ENCODE measurements around the gene SLC22A23. TPM values are rescaled to one million over a fixed set of nuclear protein-coding genes. Genes with fewer than 3 reads are reported as not detected.

Gene SLC22A23
- total RNA-seq, 1 experiment from 2014 or later, result 38.2 TPM

DNA sequence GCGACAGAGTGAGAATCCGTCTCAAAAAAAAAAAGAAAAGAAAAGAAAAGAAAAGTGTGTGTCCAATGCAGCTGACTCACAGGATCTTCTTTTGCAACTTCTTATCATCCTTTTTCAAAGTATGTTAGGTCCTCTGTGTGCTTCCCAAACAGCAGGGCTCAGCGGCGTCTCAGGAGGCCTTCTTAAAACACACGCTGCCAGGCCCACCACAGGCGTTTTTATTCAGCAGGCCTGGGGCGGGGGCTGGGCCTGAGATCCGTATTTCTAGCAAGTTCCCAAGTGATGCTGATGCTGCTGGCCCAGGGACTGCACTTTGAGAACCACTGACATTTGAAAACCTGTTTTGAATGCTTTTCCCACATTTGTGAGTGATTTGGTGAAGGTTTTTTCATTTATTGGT is 141.0 kb downstream of the SLC22A23 start (continued):
- TF ChIP-seq, protein P1, sequence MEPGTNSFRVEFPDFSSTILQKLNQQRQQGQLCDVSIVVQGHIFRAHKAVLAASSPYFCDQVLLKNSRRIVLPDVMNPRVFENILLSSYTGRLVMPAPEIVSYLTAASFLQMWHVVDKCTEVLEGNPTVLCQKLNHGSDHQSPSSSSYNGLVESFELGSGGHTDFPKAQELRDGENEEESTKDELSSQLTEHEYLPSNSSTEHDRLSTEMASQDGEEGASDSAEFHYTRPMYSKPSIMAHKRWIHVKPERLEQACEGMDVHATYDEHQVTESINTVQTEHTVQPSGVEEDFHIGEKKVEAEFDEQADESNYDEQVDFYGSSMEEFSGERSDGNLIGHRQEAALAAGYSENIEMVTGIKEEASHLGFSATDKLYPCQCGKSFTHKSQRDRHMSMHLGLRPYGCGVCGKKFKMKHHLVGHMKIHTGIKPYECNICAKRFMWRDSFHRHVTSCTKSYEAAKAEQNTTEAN (CRISPR knock-in tag; IDR thresholded peaks at IDR 0.05), result no peak
- TF ChIP-seq, protein P2, sequence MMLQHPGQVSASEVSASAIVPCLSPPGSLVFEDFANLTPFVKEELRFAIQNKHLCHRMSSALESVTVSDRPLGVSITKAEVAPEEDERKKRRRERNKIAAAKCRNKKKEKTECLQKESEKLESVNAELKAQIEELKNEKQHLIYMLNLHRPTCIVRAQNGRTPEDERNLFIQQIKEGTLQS (CRISPR knock-in tag; conservative IDR thresholded peaks at IDR 0.05), result no peak
- TF ChIP-seq, protein P3, sequence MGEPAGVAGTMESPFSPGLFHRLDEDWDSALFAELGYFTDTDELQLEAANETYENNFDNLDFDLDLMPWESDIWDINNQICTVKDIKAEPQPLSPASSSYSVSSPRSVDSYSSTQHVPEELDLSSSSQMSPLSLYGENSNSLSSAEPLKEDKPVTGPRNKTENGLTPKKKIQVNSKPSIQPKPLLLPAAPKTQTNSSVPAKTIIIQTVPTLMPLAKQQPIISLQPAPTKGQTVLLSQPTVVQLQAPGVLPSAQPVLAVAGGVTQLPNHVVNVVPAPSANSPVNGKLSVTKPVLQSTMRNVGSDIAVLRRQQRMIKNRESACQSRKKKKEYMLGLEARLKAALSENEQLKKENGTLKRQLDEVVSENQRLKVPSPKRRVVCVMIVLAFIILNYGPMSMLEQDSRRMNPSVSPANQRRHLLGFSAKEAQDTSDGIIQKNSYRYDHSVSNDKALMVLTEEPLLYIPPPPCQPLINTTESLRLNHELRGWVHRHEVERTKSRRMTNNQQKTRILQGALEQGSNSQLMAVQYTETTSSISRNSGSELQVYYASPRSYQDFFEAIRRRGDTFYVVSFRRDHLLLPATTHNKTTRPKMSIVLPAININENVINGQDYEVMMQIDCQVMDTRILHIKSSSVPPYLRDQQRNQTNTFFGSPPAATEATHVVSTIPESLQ (CRISPR knock-in tag; IDR thresholded peaks at IDR 0.05), result no peak
- TF ChIP-seq FOXK1 (CRISPR knock-in tag; IDR thresholded peaks at IDR 0.05), result no peak
- TF ChIP-seq ZNF219 (CRISPR knock-in tag; IDR thresholded peaks at IDR 0.05; ENCODE audit: borderline replicate concordance), result no peak

- DNase-seq (ENCODE audit: low spot score), result no peak
Measured at GRCh38 chr6:3314621-3315467, 142.0 kb downstream of the SLC22A23 start.

More at GRCh38 chr6:3314621-3315467, 142.0 kb downstream of the SLC22A23 start:
- TF ChIP-seq ZNF671 (CRISPR knock-in tag; IDR thresholded peaks at IDR 0.05), result no peak
- TF ChIP-seq ATF1 (CRISPR knock-in tag; IDR thresholded peaks at IDR 0.05), result no peak
- TF ChIP-seq SOX15 (CRISPR knock-in tag; IDR thresholded peaks at IDR 0.05), result no peak
- TF ChIP-seq ATF2 (CRISPR knock-in tag; IDR thresholded peaks at IDR 0.05; ENCODE audit: borderline replicate concordance, low read depth), result no peak
- TF ChIP-seq NR2C2 (CRISPR knock-in tag; IDR thresholded peaks at IDR 0.05), result no peak
- no peak for TF ChIP-seq FOXP1 (CRISPR knock-in tag; IDR thresholded peaks at IDR 0.05; ENCODE audit: borderline replicate concordance)
- TF ChIP-seq EMX1 (CRISPR knock-in tag; IDR thresholded peaks at IDR 0.05), result no peak
- no peak for TF ChIP-seq TEAD1 (CRISPR knock-in tag; IDR thresholded peaks at IDR 0.05)
- no peak for TF ChIP-seq ZSCAN18 (CRISPR knock-in tag; IDR thresholded peaks at IDR 0.05)
- TF ChIP-seq FOXJ3 (CRISPR knock-in tag; IDR thresholded peaks at IDR 0.05; ENCODE audit: borderline replicate concordance), result no peak
- TF ChIP-seq, protein P4, sequence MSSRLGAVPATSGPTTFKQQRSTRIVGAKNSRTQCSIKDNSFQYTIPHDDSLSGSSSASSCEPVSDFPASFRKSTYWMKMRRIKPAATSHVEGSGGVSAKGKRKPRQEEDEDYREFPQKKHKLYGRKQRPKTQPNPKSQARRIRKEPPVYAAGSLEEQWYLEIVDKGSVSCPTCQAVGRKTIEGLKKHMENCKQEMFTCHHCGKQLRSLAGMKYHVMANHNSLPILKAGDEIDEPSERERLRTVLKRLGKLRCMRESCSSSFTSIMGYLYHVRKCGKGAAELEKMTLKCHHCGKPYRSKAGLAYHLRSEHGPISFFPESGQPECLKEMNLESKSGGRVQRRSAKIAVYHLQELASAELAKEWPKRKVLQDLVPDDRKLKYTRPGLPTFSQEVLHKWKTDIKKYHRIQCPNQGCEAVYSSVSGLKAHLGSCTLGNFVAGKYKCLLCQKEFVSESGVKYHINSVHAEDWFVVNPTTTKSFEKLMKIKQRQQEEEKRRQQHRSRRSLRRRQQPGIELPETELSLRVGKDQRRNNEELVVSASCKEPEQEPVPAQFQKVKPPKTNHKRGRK (CRISPR knock-in tag; IDR thresholded peaks at IDR 0.05; ENCODE audit: borderline replicate concordance), result no peak
- ChIA-PET CTCF (interaction anchor here (1.1 kb wide), 1 partner anchor 16 kb away, joined by 4 read pairs; no protein-coding TSS in a partner anchor), POLR2A (no interaction called here)
- Mint-ChIP-seq H3K4me1 (peaks cover 22% of the 10 kb centered on the region), H3K4me3 (no peak overlapping the region), H3K27ac (peak overlapping the region; percentile 44; the same call in 1 of the 2 replicates), H3K36me3 (peaks cover 12% of the 10 kb centered on the region), H3K27me3 (ENCODE audit: low read depth) (no peaks in the 10 kb centered on the region), H3K9me3 (no peaks in the 10 kb centered on the region)
- ATAC-seq, result no peak
